H9 (cell line): ENCODE results near the gene NCOR1. TPM values are rescaled to one million over a fixed set of nuclear protein-coding genes. Genes with fewer than 3 reads are reported as not detected.

Experiments used
- DNase-seq: peaks from one replicate; pipeline ENCODE4 v3.0.0-alpha.2; 2017
- H2AFZ ChIP-seq: one replicate; pipeline ENCODE4 v1.6.1; 2013; ENCODE audit warnings: mild to moderate bottlenecking, low read length, control low read depth, moderate library complexity
- H2AK5ac ChIP-seq: 2 replicates; pipeline ENCODE4 v1.6.1; 2013; ENCODE audit warnings: low read length, control low read depth, mixed read lengths; ENCODE audit not compliant: insufficient read length
- H2BK120ac ChIP-seq: one replicate; pipeline ENCODE4 v1.6.1; 2013; ENCODE audit warnings: low read depth, mild to moderate bottlenecking, low read length, control low read depth, inconsistent platforms; ENCODE audit not compliant: poor library complexity, severe bottlenecking
- H2BK12ac ChIP-seq: 2 replicates; pipeline ENCODE4 v1.6.1; 2013; ENCODE audit warnings: low read length, control low read depth, mixed read lengths, low read depth; ENCODE audit not compliant: insufficient read length
- H2BK15ac ChIP-seq: 2 replicates; pipeline ENCODE4 v1.6.1; 2013; ENCODE audit warnings: low read depth, low read length, control low read depth
- H2BK20ac ChIP-seq: one replicate; pipeline ENCODE4 v1.6.1; 2013; ENCODE audit warnings: low read depth, mild to moderate bottlenecking, low read length, control low read depth, inconsistent platforms; ENCODE audit not compliant: poor library complexity, severe bottlenecking
- H2BK5ac ChIP-seq: 2 replicates; pipeline ENCODE4 v1.6.1; 2013; ENCODE audit warnings: low read length, control low read depth, mixed read lengths; ENCODE audit not compliant: insufficient read length
- H3K14ac ChIP-seq: 2 replicates; pipeline ENCODE4 v1.6.1; 2013; ENCODE audit warnings: low read length, control low read depth; ENCODE audit not compliant: insufficient read depth
- H3K18ac ChIP-seq: 2 replicates; pipeline ENCODE4 v1.6.1; 2013; ENCODE audit warnings: low read depth, mild to moderate bottlenecking, mixed read lengths, low read length, control low read depth; ENCODE audit not compliant: insufficient read length
- H3K23ac ChIP-seq: 2 replicates; pipeline ENCODE4 v1.6.1; 2013; ENCODE audit warnings: low read length, control low read depth, mixed read lengths, low read depth; ENCODE audit not compliant: insufficient read length
- H3K23me2 ChIP-seq: 2 replicates; pipeline ENCODE4 v1.6.1; 2013; ENCODE audit warnings: low read depth, mild to moderate bottlenecking, mixed read lengths, low read length, control low read depth; ENCODE audit not compliant: insufficient read length, poor library complexity, severe bottlenecking
- H3K27ac ChIP-seq: 2 replicates; pipeline ENCODE4 v1.5.1; 2013; ENCODE audit warnings: low read length, control low read depth, mixed read lengths, low read depth; ENCODE audit not compliant: insufficient read length
- H3K27me3 ChIP-seq: 2 replicates; pipeline ENCODE4 v1.6.1; 2013; ENCODE audit warnings: low read length, control low read depth, inconsistent platforms; ENCODE audit not compliant: insufficient read depth
- H3K4ac ChIP-seq: 2 replicates; pipeline ENCODE4 v1.6.1; 2013; ENCODE audit warnings: low read depth, mild to moderate bottlenecking, control low read depth, inconsistent platforms, low read length, moderate library complexity
- H3K4me1 ChIP-seq: 2 replicates; pipeline ENCODE4 v1.6.1; 2013; ENCODE audit warnings: low read length, control low read depth, inconsistent platforms; ENCODE audit not compliant: insufficient read depth
- H3K4me2 ChIP-seq: 2 replicates; pipeline ENCODE4 v1.6.1; 2013; ENCODE audit warnings: low read length, control low read depth, mixed read lengths; ENCODE audit not compliant: insufficient read length, insufficient read depth
- H3K56ac ChIP-seq: 2 replicates; pipeline ENCODE4 v1.6.1; 2013; ENCODE audit warnings: low read depth, mild to moderate bottlenecking, mixed read lengths, low read length, control low read depth; ENCODE audit not compliant: insufficient read length
- H3K79me1 ChIP-seq: 2 replicates; pipeline ENCODE4 v1.6.1; 2013; ENCODE audit warnings: low read depth, mild to moderate bottlenecking, moderate library complexity, low read length, control low read depth, inconsistent platforms; ENCODE audit not compliant: insufficient read depth, poor library complexity, severe bottlenecking
- H3K79me2 ChIP-seq: 2 replicates; pipeline ENCODE4 v1.6.1; 2013; ENCODE audit warnings: low read length, control low read depth, inconsistent platforms; ENCODE audit not compliant: insufficient read depth
- H3K9ac ChIP-seq: 2 replicates; pipeline ENCODE4 v1.6.1; 2013; ENCODE audit warnings: low read length, control low read depth, mixed read lengths; ENCODE audit not compliant: insufficient read length; ENCODE audit errors: extremely low read depth
- H3K9me3 ChIP-seq: one replicate; pipeline ENCODE4 v1.6.1; 2013; ENCODE audit warnings: low read depth, low read length, inconsistent platforms; ENCODE audit not compliant: control insufficient read depth
- H3T11ph ChIP-seq: one replicate; pipeline ENCODE4 v1.6.1; 2013; ENCODE audit warnings: mild to moderate bottlenecking, low read length, control low read depth, inconsistent platforms
- H4K20me1 ChIP-seq: one replicate; pipeline ENCODE4 v1.6.1; 2013; ENCODE audit not compliant: control insufficient read depth, insufficient read length, insufficient read depth
- H4K5ac ChIP-seq: 2 replicates; pipeline ENCODE4 v1.6.1; 2013; ENCODE audit warnings: low read depth, mild to moderate bottlenecking, mixed read lengths, low read length, control low read depth; ENCODE audit not compliant: insufficient read length
- H4K8ac ChIP-seq: replicated peaks from 2 replicates; pipeline ENCODE4 v1.6.1; 2013; ENCODE audit warnings: low read length, control low read depth, mixed read lengths, low read depth; ENCODE audit not compliant: insufficient read length
- H4K91ac ChIP-seq: 2 replicates; pipeline ENCODE4 v1.6.1; 2013; ENCODE audit warnings: low read depth, mild to moderate bottlenecking, moderate library complexity, mixed read lengths, low read length, control low read depth; ENCODE audit not compliant: insufficient read length
- H3K27ac Mint-ChIP-seq, 3 experiments: 2 replicates in 2 of 3; 3 replicates in 1 of 3; pipeline ENCODE4 v1.8.0; 2020 to 2021; ENCODE audit warnings: mixed read lengths in 3 of 3, mild to moderate bottlenecking in 1 of 3, moderate library complexity in 1 of 3
- H3K27me3 Mint-ChIP-seq: 2 replicates; pipeline ENCODE4 v1.8.0; 2021; ENCODE audit warnings: low read depth, mild to moderate bottlenecking, moderate library complexity, mixed read lengths
- H3K36me3 Mint-ChIP-seq, 3 experiments: 2 replicates in 2 of 3; 3 replicates in 1 of 3; pipeline ENCODE4 v1.8.0; 2020 to 2021; ENCODE audit warnings: low read depth in 3 of 3, mixed read lengths in 3 of 3; ENCODE audit not compliant: insufficient read depth in 1 of 3
- H3K4me1 Mint-ChIP-seq, 2 experiments: 2 replicates each; pipeline ENCODE4 v1.8.0; 2020; ENCODE audit warnings: mixed read lengths in 2 of 2
- H3K4me3 Mint-ChIP-seq, 2 experiments: 2 replicates in 1 of 2; 3 replicates in 1 of 2; pipeline ENCODE4 v1.8.0; 2020 to 2021; ENCODE audit warnings: mild to moderate bottlenecking in 2 of 2, mixed read lengths in 2 of 2, moderate library complexity in 1 of 2
- H3K9me3 Mint-ChIP-seq, 2 experiments: 2 replicates in 1 of 2; 3 replicates in 1 of 2; pipeline ENCODE4 v1.8.0; 2020; ENCODE audit warnings: mild to moderate bottlenecking in 2 of 2, mixed read lengths in 2 of 2, moderate library complexity in 1 of 2
- WGBS: extraction: QIAGEN DNeasy Blood & Tissue Kit; methylation state at CpG from one replicate; pipeline ENCODE4 v1.1.7; 2013; ENCODE audit warnings: missing lambda C conversion rate, low lambda C conversion rate, mixed read lengths; ENCODE audit not compliant: insufficient read length; ENCODE audit errors: extremely low coverage; 5-methylcytosine and 5-hydroxymethylcytosine counted together
- total RNA-seq: library from RNA; stranded (reverse); gene quantifications from 2 replicates; pipeline ENCODE4 v1.2.1, GENCODE V29; 2021
- TF ChIP-seq, protein P1 (sequence below): fragments of 200-600 bp; sonication (generic); conservative IDR thresholded peaks from 3 replicates; pipeline ENCODE4 v1.8.0; 2021; ENCODE audit warnings: antibody characterized with exemption, mild to moderate bottlenecking

NCOR1 gene
- total RNA-seq, 1 experiment from 2014 or later, result 119 TPM

DNA sequence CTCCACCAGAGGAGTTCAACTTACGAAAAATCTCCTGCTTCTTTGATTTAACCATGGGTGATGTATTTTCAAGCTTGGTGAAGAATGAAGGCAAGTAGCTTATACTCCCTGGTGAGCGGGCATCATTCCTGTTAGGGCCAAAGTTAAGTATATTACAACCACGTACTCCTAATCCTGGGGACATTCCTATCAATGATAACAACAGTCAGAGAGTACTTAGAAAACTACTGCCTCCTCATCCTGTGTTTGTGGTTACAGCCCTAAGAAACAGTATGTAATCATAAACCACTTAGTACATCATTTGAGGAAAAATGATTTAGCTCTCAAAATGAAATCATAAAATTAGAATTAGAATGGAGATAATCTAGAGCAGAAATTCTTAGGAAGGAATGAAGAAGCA is 168.4 kb downstream of the NCOR1 start:
- Mint-ChIP-seq H3K4me1 (peaks cover 16 to 18% of the 10 kb centered on the region in 2 experiments), H3K36me3 (peaks cover 22 to 61% (median 55%) of the 10 kb centered on the region in 3 experiments), H3K27ac (no peak overlapping the region), H3K27me3 (peaks cover 2% of the 10 kb centered on the region), H3K9me3 (no peaks in the 10 kb centered on the region), H3K4me3 (no peak overlapping the region)
- Histone ChIP-seq H4K91ac (no peak overlapping the region), H2AK5ac (no peak overlapping the region), H3K79me2 (no peaks in the 10 kb centered on the region), H3T11ph (no peak overlapping the region), H2BK5ac (no peak overlapping the region), H3K4ac (no peak overlapping the region), H3K27me3 (no peaks in the 10 kb centered on the region), H3K27ac (no peak overlapping the region), H3K23ac (no peak overlapping the region), H4K20me1 (no peaks in the 10 kb centered on the region), H3K9ac (no peak overlapping the region), H2AFZ (no peak overlapping the region), H2BK12ac (no peak overlapping the region), H3K14ac (no peak overlapping the region), H3K4me1 (peaks cover 5% of the 10 kb centered on the region; the same call in 1 of the 2 replicates), H3K23me2 (no peaks in the 10 kb centered on the region), H3K9me3 (no peaks in the 10 kb centered on the region), H2BK20ac (no peak overlapping the region), H3K18ac (no peak overlapping the region), H4K8ac (no peak overlapping the region), H3K79me1 (no peaks in the 10 kb centered on the region), H3K4me2 (no peak overlapping the region), H2BK15ac (no peak overlapping the region), H3K56ac (no peak overlapping the region), H4K5ac (no peak overlapping the region), H2BK120ac (no peak overlapping the region)
- TF ChIP-seq, protein P1, sequence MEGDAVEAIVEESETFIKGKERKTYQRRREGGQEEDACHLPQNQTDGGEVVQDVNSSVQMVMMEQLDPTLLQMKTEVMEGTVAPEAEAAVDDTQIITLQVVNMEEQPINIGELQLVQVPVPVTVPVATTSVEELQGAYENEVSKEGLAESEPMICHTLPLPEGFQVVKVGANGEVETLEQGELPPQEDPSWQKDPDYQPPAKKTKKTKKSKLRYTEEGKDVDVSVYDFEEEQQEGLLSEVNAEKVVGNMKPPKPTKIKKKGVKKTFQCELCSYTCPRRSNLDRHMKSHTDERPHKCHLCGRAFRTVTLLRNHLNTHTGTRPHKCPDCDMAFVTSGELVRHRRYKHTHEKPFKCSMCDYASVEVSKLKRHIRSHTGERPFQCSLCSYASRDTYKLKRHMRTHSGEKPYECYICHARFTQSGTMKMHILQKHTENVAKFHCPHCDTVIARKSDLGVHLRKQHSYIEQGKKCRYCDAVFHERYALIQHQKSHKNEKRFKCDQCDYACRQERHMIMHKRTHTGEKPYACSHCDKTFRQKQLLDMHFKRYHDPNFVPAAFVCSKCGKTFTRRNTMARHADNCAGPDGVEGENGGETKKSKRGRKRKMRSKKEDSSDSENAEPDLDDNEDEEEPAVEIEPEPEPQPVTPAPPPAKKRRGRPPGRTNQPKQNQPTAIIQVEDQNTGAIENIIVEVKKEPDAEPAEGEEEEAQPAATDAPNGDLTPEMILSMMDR, result no peak
- no peak for DNase-seq
- WGBS, result no CpG with 5 or more reads among the region's 3 CpGs
